Peyer's patch (tissue), 4 donors: ENCODE results near the gene CFAP58.

Experiments used
- POLR2A ChIP-seq, 2 donors: fragments of 450-650 bp; IDR thresholded peaks; one replicate each; pipeline ENCODE4 v1.5.1; 2017; ENCODE audit warnings: antibody characterized with exemption in 2 of 2, mild to moderate bottlenecking in 2 of 2, moderate library complexity in 2 of 2
- TF ChIP-seq, protein P1 (sequence below), 6 experiments: fragments of 450-650 bp in 4 of 6; fragments of 200-600 bp in 2 of 6; sonication (generic) in 1 of 6; IDR thresholded peaks; one replicate each; pipeline ENCODE4 v1.5.1; 2017 to 2019; ENCODE audit warnings: antibody characterized with exemption in 6 of 6, mild to moderate bottlenecking in 3 of 6, moderate library complexity in 1 of 6

DNA sequence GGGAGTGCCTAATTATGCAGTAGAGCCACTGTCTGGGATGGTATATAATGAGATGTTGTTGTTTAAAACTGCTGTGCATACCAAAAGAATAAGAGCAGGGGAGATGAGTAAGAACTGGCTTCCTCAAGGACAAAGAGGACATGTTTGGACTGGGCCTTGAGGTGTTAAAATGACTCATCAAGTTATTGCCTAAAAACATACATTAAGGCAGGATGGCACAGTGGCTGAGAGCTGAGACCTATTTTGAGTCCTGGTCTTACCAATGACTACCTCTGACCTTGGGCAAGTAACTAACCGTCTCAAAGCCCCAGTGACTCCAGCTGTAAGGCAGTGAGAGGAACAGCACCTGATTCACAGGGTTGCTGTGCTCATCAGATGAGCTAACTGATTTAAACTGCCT lies 71.1 kb downstream of the CFAP58 start:
- TF ChIP-seq, protein P1, sequence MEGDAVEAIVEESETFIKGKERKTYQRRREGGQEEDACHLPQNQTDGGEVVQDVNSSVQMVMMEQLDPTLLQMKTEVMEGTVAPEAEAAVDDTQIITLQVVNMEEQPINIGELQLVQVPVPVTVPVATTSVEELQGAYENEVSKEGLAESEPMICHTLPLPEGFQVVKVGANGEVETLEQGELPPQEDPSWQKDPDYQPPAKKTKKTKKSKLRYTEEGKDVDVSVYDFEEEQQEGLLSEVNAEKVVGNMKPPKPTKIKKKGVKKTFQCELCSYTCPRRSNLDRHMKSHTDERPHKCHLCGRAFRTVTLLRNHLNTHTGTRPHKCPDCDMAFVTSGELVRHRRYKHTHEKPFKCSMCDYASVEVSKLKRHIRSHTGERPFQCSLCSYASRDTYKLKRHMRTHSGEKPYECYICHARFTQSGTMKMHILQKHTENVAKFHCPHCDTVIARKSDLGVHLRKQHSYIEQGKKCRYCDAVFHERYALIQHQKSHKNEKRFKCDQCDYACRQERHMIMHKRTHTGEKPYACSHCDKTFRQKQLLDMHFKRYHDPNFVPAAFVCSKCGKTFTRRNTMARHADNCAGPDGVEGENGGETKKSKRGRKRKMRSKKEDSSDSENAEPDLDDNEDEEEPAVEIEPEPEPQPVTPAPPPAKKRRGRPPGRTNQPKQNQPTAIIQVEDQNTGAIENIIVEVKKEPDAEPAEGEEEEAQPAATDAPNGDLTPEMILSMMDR (IDR thresholded peaks at IDR 0.05) = no peak
- no peak for TF ChIP-seq POLR2A (IDR thresholded peaks at IDR 0.05)
